Neural progenitor cell (in vitro differentiated cells): ENCODE data around the gene HOXD11.

Source experiments
- EZH2 ChIP-seq: fragments of 200-600 bp; sonication (generic); IDR thresholded peaks from 2 replicates; pipeline ENCODE4 v1.6.1; 2017; ENCODE audit warnings: antibody characterized with exemption, mild to moderate bottlenecking, moderate library complexity
- EZH2phosphoT487 ChIP-seq: fragments of 200-600 bp; sonication (generic); IDR thresholded peaks from 2 replicates; pipeline ENCODE4 v1.6.1; 2017; ENCODE audit warnings: antibody characterized with exemption
- TF ChIP-seq, protein P1 (sequence below): fragments of 200-600 bp; sonication (generic); IDR thresholded peaks from 2 replicates; pipeline ENCODE4 v1.5.1; 2017; ENCODE audit warnings: antibody characterized with exemption, mild to moderate bottlenecking

DNA sequence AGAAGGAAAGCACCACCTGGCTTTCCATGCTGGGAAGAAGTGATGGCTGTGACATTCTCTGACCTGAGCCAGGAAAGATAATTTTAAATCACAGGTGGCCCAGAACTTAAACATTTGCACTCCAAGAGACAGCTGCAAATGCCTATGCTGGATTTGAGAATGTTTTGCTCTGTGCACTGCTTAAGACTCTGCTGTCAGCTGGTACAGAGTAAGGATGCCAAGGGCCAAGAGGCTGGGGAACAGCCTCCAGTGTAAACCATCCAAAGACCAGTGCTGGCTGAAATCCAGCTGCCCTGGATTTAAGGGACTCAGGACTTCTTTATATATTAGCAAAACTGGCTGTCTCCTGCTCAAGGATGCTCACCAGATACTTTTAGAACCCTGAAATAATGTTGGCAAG is 26.3 kb downstream of the HOXD11 start:
- TF ChIP-seq, protein P1, sequence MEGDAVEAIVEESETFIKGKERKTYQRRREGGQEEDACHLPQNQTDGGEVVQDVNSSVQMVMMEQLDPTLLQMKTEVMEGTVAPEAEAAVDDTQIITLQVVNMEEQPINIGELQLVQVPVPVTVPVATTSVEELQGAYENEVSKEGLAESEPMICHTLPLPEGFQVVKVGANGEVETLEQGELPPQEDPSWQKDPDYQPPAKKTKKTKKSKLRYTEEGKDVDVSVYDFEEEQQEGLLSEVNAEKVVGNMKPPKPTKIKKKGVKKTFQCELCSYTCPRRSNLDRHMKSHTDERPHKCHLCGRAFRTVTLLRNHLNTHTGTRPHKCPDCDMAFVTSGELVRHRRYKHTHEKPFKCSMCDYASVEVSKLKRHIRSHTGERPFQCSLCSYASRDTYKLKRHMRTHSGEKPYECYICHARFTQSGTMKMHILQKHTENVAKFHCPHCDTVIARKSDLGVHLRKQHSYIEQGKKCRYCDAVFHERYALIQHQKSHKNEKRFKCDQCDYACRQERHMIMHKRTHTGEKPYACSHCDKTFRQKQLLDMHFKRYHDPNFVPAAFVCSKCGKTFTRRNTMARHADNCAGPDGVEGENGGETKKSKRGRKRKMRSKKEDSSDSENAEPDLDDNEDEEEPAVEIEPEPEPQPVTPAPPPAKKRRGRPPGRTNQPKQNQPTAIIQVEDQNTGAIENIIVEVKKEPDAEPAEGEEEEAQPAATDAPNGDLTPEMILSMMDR: no peak
- no peak for TF ChIP-seq EZH2
- no peak for TF ChIP-seq EZH2phosphoT487
